Measurements from ENCODE around the gene CCDC177. TPM values are rescaled to one million over a fixed set of nuclear protein-coding genes. Genes with fewer than 3 reads are reported as not detected.

The CCDC177 gene
- total RNA-seq = not detected

DNA sequence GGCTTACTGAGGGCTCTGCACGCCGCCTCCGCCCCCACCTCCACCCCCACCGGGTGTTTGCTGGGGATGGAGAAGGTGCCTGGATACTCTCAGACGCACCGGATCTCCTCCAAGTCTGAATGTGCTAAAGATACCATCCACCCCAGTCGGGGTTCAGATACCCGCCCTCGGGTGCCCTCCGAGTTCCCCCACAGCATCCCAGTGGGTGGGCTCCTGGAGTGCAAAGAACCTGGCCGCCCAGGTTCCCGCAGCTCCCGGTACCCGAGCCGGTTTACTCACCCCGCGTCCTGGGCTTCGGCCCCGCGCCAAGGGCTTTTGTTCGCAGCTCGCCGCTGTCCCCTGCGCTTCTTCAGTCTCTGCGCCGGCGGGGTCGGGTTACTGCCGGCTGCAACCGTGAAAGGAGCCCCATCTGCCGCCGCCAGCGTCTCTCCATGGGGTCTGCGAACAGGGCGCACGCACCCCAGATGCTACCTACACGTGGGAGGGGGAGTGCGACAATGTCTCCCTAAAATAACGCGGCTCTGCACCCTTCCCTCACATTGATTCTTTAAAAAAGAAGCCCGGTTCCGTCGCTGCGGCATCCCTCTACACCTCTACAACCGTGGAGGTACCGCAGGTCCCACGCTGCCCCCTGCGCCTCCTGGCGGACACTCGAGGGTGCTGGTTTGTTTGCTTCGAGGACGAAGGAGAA, at the start of gene CCDC177:
CCDC177 (minus strand) TSS at position 609 of the 691 bp plus-strand sequence. CDS start 1,249 bp downstream, outside the sequence.
- H3K4me1 Mint-ChIP-seq (ENCODE audit: low read depth) = peaks cover 5% of the 10 kb centered on the region
- H3K27ac Mint-ChIP-seq = no peak within 1 kb of the TSS
- intact Hi-C loops (cut with micrococcal nuclease) = loop anchor here (2.0 kb wide), 1 partner anchor 332 kb away; no protein-coding TSS in a partner anchor

DNA sequence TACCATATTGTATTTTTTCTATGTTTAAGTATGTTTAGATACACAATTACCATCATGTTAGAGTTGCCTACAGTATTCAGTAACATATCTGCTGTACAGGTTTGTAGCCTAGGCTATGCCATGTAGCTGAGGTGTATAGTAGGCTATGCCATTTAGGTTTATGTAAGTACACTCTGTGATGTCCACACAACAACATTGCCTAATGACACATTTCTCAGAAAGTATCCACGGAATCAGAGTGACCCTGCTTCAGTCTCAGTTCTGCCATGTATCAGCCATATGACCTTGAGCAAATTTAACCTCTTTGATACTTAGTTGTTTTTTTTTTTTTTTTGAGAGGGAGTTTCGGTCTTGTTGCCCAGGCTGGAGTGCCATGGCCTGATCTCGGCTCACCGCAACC, 49.5 kb upstream of the CCDC177 start:
- DNase-seq (no peak), ATAC-seq (no peak)
- H3K4me3 Mint-ChIP-seq = no peak overlapping the region
- CTCF ChIA-PET = interaction anchor here (1.0 to 1.1 kb wide), 2 partner anchors 12 to 14 kb away, joined by 3 to 5 read pairs; no protein-coding TSS in a partner anchor
- H3K36me3 Mint-ChIP-seq (ENCODE audit: low read depth) = peaks cover 24% of the 10 kb centered on the region
- peak overlapping the region; percentile 94 for H3K27ac Mint-ChIP-seq
- TF ChIP-seq, protein P1, sequence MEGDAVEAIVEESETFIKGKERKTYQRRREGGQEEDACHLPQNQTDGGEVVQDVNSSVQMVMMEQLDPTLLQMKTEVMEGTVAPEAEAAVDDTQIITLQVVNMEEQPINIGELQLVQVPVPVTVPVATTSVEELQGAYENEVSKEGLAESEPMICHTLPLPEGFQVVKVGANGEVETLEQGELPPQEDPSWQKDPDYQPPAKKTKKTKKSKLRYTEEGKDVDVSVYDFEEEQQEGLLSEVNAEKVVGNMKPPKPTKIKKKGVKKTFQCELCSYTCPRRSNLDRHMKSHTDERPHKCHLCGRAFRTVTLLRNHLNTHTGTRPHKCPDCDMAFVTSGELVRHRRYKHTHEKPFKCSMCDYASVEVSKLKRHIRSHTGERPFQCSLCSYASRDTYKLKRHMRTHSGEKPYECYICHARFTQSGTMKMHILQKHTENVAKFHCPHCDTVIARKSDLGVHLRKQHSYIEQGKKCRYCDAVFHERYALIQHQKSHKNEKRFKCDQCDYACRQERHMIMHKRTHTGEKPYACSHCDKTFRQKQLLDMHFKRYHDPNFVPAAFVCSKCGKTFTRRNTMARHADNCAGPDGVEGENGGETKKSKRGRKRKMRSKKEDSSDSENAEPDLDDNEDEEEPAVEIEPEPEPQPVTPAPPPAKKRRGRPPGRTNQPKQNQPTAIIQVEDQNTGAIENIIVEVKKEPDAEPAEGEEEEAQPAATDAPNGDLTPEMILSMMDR (IDR thresholded peaks at IDR 0.05) = no peak
- POLR2A ChIA-PET = no interaction called here
- H3K9me3 Mint-ChIP-seq = no peaks in the 10 kb centered on the region
- H3K27me3 Mint-ChIP-seq = no peaks in the 10 kb centered on the region
- peaks cover 84% of the 10 kb centered on the region for H3K4me1 Mint-ChIP-seq (ENCODE audit: low read depth)
- intact Hi-C loops (cut with micrococcal nuclease) = no loop called here

More for the DNA sequence above, at the start of gene CCDC177:
- Mint-ChIP-seq H3K27me3 (peaks cover 49% of the 10 kb centered on the region), H3K36me3 (ENCODE audit: low read depth) (no peaks in the 10 kb centered on the region), H3K4me3 (peak within 1 kb of the TSS; percentile 68), H3K9me3 (no peaks in the 10 kb centered on the region)
- ATAC-seq = peak; percentile 82
- DNase-seq = peak; percentile 81
- TF ChIP-seq, protein P1 (IDR thresholded peaks at IDR 0.05) = peak; percentile 97
- CTCF ChIA-PET = interaction anchor here (0.6 to 5.9 kb wide), 25 partner anchors 8 to 1192 kb away, joined by 3 to 52 read pairs (median 4); no protein-coding TSS in a partner anchor
- POLR2A ChIA-PET = interaction anchor here (0.6 kb wide), 1 partner anchor 30 kb away, joined by 3 read pairs; no protein-coding TSS in a partner anchor

DNA sequence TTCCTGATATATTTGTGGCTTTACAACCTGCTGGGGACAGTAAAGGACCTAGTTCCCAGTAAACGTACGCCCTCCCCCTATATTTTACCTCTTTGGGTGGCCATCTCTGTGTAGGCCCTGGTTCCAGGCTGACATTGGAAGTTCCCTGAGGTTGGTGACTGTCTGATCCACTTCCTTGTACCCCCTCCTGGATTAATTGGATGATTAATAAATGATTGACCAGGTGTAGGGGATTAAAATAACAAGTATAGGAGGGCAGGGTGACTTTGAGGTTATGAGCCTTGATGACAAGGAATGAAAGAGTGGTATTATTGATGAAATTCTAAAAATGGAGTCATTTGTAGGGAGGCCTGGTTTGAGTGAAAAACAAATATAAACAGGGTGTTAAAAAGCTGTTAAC, 46.3 kb upstream of the CCDC177 start:
- Mint-ChIP-seq H3K4me1 (ENCODE audit: low read depth) (peaks cover 91% of the 10 kb centered on the region), H3K9me3 (no peaks in the 10 kb centered on the region), H3K27me3 (no peaks in the 10 kb centered on the region), H3K27ac (peak overlapping the region; percentile 92), H3K4me3 (no peak overlapping the region), H3K36me3 (ENCODE audit: low read depth) (peaks cover 40% of the 10 kb centered on the region)
- ChIA-PET POLR2A (interaction anchor here (1.2 to 1.4 kb wide), 2 partner anchors 9 to 60 kb away, joined by 3 read pairs; no protein-coding TSS in a partner anchor), CTCF (interaction anchor here (0.7 to 1.4 kb wide), 4 partner anchors 8 to 87 kb away, joined by 3 read pairs; no protein-coding TSS in a partner anchor)
- ATAC-seq (no peak), DNase-seq (no peak)
- intact Hi-C loops (cut with micrococcal nuclease) = loop anchor here (2.0 kb wide), 1 partner anchor 16 kb away; no protein-coding TSS in a partner anchor
- TF ChIP-seq, protein P1 (IDR thresholded peaks at IDR 0.05) = no peak

DNA sequence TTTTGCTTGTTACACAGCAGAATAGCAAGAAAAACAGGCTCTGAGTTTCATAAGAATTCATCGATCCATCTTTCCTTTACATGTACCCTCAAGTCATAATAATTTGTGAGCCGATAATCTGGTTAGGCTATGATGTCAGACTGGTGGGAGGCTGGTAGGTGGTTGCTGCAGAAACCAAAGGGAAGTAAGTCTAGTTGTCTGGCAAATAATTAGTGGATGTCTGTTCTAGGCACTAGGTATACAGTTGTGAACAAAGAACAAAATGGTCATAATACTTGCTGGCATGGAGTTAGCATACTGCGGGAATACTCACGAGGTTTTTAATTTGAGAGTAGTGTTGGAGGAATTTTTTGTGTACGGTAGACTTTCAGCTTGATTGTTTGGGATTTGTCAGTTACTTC, 45.5 kb upstream of the CCDC177 start:
- intact Hi-C loops (cut with micrococcal nuclease) = loop anchor here (2.0 kb wide), 1 partner anchor 17 kb away; no protein-coding TSS in a partner anchor
- DNase-seq = peak; percentile 61
- peak; percentile 22 for ATAC-seq

More for the DNA sequence above, 45.5 kb upstream of the CCDC177 start:
- Mint-ChIP-seq H3K27me3 (no peaks in the 10 kb centered on the region), H3K27ac (peak overlapping the region; percentile 92), H3K4me1 (ENCODE audit: low read depth) (peaks cover 91% of the 10 kb centered on the region), H3K36me3 (ENCODE audit: low read depth) (peaks cover 47% of the 10 kb centered on the region), H3K9me3 (no peaks in the 10 kb centered on the region), H3K4me3 (peak overlapping the region; percentile 31)
- ChIA-PET POLR2A (interaction anchor here (1.2 to 1.4 kb wide), 2 partner anchors 10 to 61 kb away, joined by 3 read pairs; no protein-coding TSS in a partner anchor), CTCF (interaction anchor here (1.4 kb wide), 2 partner anchors 16 to 19 kb away, joined by 3 read pairs; no protein-coding TSS in a partner anchor)
- TF ChIP-seq, protein P1 (IDR thresholded peaks at IDR 0.05) = no peak
